ENCODE results near the gene FAM222A. TPM values are rescaled to one million over a fixed set of nuclear protein-coding genes. Genes with fewer than 3 reads are reported as not detected.

The FAM222A gene
- total RNA-seq, 1 experiment from 2014 or later = 12.8 TPM

GRCh38 chr12:109817627-109818231 lies 104.1 kb downstream of the FAM222A start:
- no peaks in the 10 kb centered on the region for H3K36me3 ChIP-seq (ENCODE audit: control insufficient read depth, insufficient read depth, low read length)
- no peaks in the 10 kb centered on the region for H3K9me3 ChIP-seq (ENCODE audit: control insufficient read depth, insufficient read depth, low read depth, low read length)
- H3K4me3 ChIP-seq (ENCODE audit: low read depth in 2 of 2, low read length in 2 of 2) = no peak overlapping the region
- in situ Hi-C loops (cut with HindIII; ENCODE audit: low pct_unique_long_range_greater_than_20kb, low sequenced_read_pairs) = no loop called here
- H3K4me1 ChIP-seq (ENCODE audit: control insufficient read depth, insufficient read depth, low read length) = peaks cover 9% of the 10 kb centered on the region
- intact Hi-C loops (cut with micrococcal nuclease; ENCODE audit: unreplicated experiment) = no loop called here
- ChIA-PET CTCF (interaction anchor here (0.7 kb wide), 1 partner anchor 431 kb away, joined by 4 read pairs; no protein-coding TSS in a partner anchor), POLR2A (no interaction called here)
- no TSS peak for BruUV-seq (replicated peaks)
- DNase-seq (ENCODE audit: low read depth, low spot score) = no peak
- no peak overlapping the region for H3K27ac ChIP-seq (ENCODE audit: low read length)
- no peak for TF ChIP-seq REST (IDR thresholded peaks at IDR 0.05; ENCODE audit: insufficient read depth in 1 of 2, low read depth in 2 of 2, low read length in 1 of 2)
- TF ChIP-seq TCF7L2 (IDR thresholded peaks at IDR 0.05; ENCODE audit: low read depth, low read length) = no peak
- TF ChIP-seq SIN3A (IDR thresholded peaks at IDR 0.05; ENCODE audit: borderline replicate concordance, insufficient read depth, low read depth, low read length) = no peak
- TF ChIP-seq POLR2AphosphoS5 (IDR thresholded peaks at IDR 0.05; ENCODE audit: low read depth, low read length) = no peak
- TF ChIP-seq CTCF (IDR thresholded peaks at IDR 0.05) = no peak
- no peaks in the 10 kb centered on the region for H3K27me3 ChIP-seq (ENCODE audit: control insufficient read depth, insufficient read depth, low read length)
- no peak for ATAC-seq

- CTCF ChIA-PET = interaction anchor here (0.5 to 0.7 kb wide), 2 partner anchors 94 to 432 kb away, joined by 3 to 4 read pairs; no protein-coding TSS in a partner anchor
- POLR2A ChIA-PET = no interaction called here
- Histone ChIP-seq H3K27ac (ENCODE audit: low read length) (no peak overlapping the region), H3K4me1 (ENCODE audit: control insufficient read depth, insufficient read depth, low read length) (peaks cover 12% of the 10 kb centered on the region), H3K36me3 (ENCODE audit: control insufficient read depth, insufficient read depth, low read length) (no peaks in the 10 kb centered on the region), H3K9me3 (ENCODE audit: control insufficient read depth, insufficient read depth, low read depth, low read length) (no peaks in the 10 kb centered on the region), H3K4me3 (ENCODE audit: low read depth in 2 of 2, low read length in 2 of 2) (no peak overlapping the region), H3K27me3 (ENCODE audit: control insufficient read depth, insufficient read depth, low read length) (no peaks in the 10 kb centered on the region)
- TF ChIP-seq TCF7L2 (IDR thresholded peaks at IDR 0.05; ENCODE audit: low read depth, low read length) (no peak), CTCF (IDR thresholded peaks at IDR 0.05) (no peak), POLR2AphosphoS5 (IDR thresholded peaks at IDR 0.05; ENCODE audit: low read depth, low read length) (no peak), SIN3A (IDR thresholded peaks at IDR 0.05; ENCODE audit: borderline replicate concordance, insufficient read depth, low read depth, low read length) (no peak), REST (IDR thresholded peaks at IDR 0.05; ENCODE audit: insufficient read depth in 1 of 2, low read depth in 2 of 2, low read length in 1 of 2) (no peak)
- intact Hi-C loops (cut with micrococcal nuclease; ENCODE audit: unreplicated experiment) = no loop called here
- DNase-seq (ENCODE audit: low read depth, low spot score) = no peak
- BruUV-seq (replicated peaks) = no TSS peak
- no peak for ATAC-seq
- in situ Hi-C loops (cut with HindIII; ENCODE audit: low pct_unique_long_range_greater_than_20kb, low sequenced_read_pairs) = no loop called here
These were observed 104.6 kb downstream of the FAM222A start for GRCh38 chr12:109818253-109818652.
